ENCODE measurements around the gene CHMP1A.

The CHMP1A gene

GRCh38 chr16:89621698-89622409, 35.7 kb downstream of the CHMP1A start:
- no peak for DNase-seq

- no peak for DNase-seq
These were observed 36.3 kb downstream of the CHMP1A start for GRCh38 chr16:89621136-89621697.

GRCh38 chr16:89620406-89620841, 37.1 kb downstream of the CHMP1A start:
- no peak for DNase-seq

- DNase-seq, result no peak
These were observed 37.7 kb downstream of the CHMP1A start for GRCh38 chr16:89619840-89620239.

GRCh38 chr16:89618109-89618998, 39.2 kb downstream of the CHMP1A start:
- DNase-seq, result no peak

- no peak for DNase-seq
These were observed 40.5 kb downstream of the CHMP1A start for GRCh38 chr16:89617036-89617435.

- DNase-seq, result no peak
These were observed 40.9 kb downstream of the CHMP1A start for GRCh38 chr16:89616623-89617022.

GRCh38 chr16:89615596-89616090, 41.9 kb downstream of the CHMP1A start:
- DNase-seq, result no peak

- DNase-seq, result no peak
These were observed 42.3 kb downstream of the CHMP1A start for GRCh38 chr16:89615176-89615575.

GRCh38 chr16:89613954-89614459, 43.5 kb downstream of the CHMP1A start:
- DNase-seq, result no peak

- DNase-seq, result no peak
These were observed 44.1 kb downstream of the CHMP1A start, which contains the start of gene DPEP1 for GRCh38 chr16:89613231-89613953. Gene DPEP1, plus strand, starts transcription at chr16:89613642. Its CDS starts 16,769 bp downstream, at chr16:89630411.

- DNase-seq, result peak; percentile 15
These were observed 44.9 kb downstream of the CHMP1A start for GRCh38 chr16:89612415-89613166.

GRCh38 chr16:89610108-89610453, 47.4 kb downstream of the CHMP1A start:
- no peak for DNase-seq

GRCh38 chr16:89607937-89608740, 49.4 kb downstream of the CHMP1A start:
- no peak for DNase-seq

- no peak for DNase-seq
These were observed 50.1 kb downstream of the CHMP1A start for GRCh38 chr16:89607453-89607852.

GRCh38 chr16:89606006-89606405, 51.5 kb downstream of the CHMP1A start:
- no peak for DNase-seq

GRCh38 chr16:89605186-89605970, 52.1 kb downstream of the CHMP1A start:
- DNase-seq, result no peak

GRCh38 chr16:89604764-89605163, 52.7 kb downstream of the CHMP1A start:
- DNase-seq, result no peak

GRCh38 chr16:89602952-89603590, 54.4 kb downstream of the CHMP1A start:
- DNase-seq, result no peak
